NCI-H524 (cell line): ENCODE data around the gene MYO1B.
A peak's percentile ranks its signal among the peaks of the same experiment; 100 is the strongest.

Experiments
- DNase-seq, 2 experiments: peaks; one replicate each; lab custom pipeline; 2025; lab: John Stamatoyannopoulos, UW

The MYO1B gene

DNA sequence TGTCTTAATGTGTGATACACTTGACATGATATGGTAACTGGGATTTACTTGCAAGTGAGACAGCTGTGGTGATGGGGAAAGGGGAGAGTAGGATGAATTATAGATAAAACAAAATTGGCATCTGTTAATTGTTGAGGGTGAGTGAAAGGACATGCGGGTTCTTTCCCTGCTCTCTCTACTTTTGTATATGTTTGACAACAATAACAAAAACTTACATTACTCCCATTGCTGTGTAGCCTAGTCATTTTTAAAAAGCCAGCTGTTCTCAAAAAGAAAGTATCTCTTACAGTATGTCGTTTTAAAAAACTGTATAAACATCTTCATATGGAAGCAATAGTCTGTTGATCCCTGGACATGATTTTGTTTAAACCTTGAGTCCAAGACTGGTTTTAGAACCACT, 117.6 kb downstream of the MYO1B start:
- DNase-seq: no peak

DNA sequence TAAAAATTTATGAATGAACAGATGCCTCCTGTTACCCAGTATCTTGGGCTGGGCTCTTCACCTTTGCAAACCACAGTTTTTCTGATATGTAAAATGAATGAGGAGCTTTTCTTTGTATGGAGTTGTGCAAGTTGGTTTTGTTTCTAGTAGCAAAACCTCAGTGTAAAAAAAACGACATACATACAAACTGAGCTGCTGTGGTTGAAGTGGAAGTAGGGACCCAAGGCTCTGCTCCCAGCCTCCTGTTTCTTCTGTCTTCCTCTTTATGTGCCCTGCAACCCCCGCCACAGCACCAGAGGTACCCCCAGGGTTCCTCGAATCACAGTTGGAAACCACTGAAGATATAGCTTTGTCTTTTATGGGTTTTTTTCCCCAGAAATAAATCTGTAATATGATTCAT, 118.1 kb downstream of the MYO1B start:
- no peak for DNase-seq

DNA sequence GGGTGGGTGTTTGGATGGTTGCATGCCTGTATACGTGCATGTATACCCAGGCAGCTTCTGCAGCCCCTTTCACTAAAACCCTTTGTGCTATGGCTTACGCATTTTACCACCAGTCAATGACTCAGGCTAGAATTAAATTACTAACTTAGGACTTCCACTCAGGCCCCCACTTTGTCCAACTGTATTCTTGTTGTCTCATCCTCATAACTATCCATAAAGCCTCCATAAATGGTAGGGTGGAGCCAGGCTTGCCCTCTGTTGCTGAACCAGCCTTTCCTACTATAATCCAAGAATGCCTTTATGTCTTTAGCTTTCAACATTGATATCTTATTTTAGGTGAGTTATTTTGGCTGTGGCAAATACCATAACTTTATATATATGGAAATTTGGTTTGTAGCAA, 119.9 kb downstream of the MYO1B start:
- no peak for DNase-seq

DNA sequence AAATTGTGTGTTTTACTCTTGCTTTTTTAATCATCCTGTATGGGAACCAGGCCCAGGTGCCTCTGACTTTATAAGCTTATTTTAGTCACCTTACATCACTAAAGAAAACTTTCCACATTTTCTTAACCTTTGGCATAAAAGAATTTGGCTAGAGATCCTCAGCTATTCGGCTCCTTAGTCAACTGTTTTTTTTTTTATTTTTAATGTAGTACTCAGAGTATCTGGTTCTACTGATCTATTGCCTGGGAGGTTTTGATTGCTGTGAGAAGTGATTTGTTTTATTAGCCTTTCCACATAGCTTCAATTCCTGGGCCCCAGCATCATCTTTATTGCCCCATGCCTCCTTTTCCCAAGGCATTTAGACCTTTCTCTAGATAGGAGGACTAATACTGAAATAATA, 121.0 kb downstream of the MYO1B start:
- DNase-seq: no peak

DNA sequence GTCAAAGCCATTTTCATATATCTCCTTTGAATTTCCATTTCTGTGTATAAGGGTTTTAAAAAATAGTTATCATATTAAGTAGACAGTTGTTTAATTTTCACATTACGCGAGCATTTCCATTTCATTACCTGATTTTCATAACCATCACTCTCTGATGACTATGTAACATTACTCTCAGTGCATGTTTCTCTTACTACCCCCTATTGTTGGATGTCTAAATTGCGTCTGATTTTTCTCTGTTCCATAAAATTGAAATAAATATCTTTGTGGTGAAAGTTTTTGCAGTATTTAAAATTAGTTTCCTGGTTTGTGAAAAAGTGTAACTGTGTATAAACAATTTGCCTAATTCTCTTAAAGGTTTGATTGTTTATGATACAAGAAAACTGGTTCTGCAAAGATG, 123.8 kb downstream of the MYO1B start:
- peak in 1 of 2 experiments; percentile 30 for DNase-seq

DNA sequence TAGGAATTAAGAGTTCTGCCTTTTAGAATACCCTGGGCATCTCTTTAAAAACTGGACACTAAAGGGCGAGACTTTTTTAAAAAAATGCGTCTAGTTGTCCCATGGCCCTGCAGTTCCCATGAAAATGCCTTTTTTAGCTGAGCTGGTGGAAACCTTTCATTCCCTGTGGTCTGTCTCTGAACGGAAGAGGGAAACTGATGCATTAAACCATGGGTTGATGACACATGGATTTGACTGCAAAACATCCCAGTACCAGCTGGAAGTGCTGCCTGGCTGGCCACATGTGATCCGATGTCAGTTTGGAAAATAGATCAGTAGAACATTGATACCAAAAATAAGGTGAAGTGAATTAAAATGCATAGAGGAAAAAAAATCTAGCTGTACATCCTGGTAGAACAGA, 129.2 kb downstream of the MYO1B start:
- no peak for DNase-seq

DNA sequence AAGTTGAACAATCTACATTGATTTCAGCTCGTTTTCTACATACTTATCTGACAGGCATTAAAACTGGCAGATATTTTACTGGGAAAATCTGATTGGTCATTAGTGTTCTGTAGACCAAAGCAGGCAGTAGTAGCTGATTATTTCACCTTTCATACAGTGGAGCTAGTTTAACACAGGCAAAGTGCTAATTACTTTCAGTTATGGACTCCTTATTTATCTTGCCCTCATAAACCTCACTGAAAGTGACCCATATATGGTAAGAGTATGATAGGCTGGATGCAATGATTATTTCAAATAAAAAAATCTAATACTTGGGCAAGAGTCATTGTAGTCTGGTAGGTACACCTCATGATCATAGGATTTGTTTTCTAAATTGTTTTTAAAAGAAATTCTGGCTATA, 129.7 kb downstream of the MYO1B start:
- no peak for DNase-seq

DNA sequence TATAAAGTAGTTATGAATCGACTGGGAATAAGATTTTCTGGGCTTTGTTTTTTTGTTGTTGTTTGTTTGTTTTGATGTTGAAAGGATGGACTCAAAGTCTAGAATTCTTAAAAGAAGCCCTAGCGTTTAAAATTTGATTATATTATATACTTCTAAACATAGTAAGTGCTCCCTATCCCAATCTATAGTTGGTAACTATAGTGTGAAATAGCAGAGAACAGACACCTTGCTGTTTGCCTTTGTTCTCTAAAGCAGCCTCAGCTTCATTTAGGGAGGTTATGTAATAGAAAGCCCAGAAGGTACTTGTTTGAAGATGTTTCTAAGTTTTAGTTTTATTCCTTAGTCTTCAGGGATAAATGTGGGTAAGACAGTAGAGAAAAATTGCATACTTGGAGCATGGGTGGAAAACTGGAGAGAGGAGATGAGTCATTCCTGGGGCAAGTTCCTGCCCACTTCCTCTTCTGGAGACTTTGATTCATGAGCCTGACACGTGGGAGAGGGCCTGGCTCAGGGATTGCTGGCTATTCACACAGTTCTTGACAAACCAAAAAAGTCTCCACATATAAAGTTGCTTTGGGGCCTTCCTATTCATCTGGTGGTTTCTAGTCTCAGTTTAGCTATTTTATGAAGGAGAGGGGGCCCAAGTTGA, 131.9 kb downstream of the MYO1B start:
- DNase-seq: no peak

DNA sequence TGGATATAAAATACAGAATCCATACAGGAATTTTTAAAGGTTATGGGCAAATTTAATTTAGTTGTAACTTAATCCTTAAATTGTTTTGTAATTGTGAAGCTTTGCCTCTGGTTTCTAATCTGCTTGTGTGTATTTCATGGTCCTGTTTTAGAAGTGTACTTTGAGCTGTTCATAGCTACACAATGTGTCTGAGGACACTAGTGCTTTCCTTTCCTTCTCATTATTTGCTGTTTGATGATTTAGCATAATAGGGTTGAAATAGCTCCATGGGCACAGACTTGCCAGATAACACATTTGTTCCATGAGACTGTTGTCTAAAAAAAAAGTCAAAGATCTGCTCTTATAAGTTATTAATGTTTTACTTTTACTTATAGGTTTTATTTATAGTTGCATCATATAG, 134.2 kb downstream of the MYO1B start:
- no peak for DNase-seq

DNA sequence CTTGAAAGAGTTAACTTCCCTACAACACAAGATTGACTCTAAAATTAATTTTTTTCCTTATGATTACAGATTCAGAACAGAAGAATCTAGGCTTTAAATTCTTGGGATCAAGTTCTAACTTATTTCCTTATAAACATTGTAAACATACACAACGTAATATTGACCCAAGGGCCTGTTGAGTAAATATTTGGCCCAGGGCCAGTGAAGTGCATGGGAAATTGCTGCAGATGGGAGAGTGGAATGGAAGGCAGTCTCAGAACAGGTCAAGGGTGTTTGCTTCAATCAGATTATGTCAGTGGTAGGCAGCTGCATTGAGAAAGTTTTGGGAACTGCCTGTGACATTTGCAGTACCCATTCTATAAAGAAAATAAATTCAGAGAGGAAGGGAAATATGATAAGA, 137.6 kb downstream of the MYO1B start:
- DNase-seq: no peak

DNA sequence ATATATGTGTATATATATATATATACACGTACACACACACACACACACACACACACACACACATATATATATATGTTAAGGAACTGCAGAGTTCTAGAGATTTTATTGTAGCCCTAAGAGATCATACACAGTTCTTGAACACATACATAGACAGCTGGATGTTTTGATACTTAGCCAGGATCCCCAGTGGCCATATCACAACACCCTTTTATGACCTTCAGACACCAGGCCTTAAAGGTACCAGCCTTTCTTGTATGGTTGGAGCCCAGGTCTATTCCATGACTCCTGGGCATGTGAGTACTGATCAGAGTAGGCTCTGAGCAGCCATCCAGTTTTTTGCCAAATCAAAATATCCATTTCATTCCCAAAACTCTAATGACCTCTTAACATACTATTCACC, 138.3 kb downstream of the MYO1B start:
- no peak for DNase-seq

DNA sequence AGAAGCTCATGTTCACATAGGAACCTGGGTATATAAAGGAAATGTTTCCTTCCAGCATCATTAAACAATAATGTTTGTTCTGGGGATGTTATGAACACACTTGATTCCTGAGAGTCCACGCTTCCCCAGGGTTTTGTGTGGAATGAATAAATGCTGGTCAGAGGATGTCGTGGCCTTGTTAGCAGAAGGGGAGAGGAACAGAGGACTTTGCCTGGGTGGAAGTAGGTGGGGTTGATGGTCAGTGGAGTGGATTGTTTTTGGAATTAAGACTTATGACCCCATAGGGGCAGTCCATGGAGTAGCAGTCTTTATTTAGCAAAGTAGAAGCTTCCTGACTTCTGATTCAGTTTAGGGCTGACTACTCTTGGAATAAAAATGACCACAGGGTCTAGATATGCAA, 139.6 kb downstream of the MYO1B start:
- no peak for DNase-seq

DNA sequence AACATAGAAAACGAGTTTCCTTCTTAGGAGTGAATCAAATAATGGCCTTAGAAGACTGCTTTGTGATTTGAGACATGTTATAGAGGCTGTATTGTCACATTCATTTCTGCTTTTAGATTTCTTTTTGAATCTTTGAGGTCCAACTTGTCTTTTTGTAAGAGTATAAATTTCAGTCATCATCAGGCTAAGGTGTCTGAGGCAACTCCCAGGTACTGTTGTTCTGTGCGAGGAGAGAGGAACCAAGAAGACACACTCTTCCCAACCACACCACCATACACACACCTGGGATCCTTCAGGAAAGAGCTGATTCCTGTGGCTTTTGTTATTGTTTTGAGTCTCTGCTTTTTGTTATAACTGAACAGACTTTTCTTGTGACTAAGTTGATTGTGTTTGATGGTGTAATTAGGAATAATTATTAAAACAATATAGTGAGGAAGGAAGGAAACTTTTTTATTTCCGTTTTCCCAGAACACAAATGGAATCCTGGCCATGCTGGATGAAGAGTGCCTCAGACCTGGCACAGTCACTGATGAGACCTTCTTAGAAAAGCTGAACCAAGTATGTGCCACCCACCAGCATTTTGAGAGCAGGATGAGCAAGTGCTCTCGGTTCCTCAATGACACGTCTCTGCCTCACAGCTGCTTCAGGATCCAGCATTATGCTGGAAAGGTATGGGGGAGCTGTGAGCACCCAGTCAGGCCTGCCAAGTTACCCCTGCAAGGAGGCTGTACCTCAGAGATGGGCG, 140.4 kb downstream of the MYO1B start:
- DNase-seq: no peak

DNA sequence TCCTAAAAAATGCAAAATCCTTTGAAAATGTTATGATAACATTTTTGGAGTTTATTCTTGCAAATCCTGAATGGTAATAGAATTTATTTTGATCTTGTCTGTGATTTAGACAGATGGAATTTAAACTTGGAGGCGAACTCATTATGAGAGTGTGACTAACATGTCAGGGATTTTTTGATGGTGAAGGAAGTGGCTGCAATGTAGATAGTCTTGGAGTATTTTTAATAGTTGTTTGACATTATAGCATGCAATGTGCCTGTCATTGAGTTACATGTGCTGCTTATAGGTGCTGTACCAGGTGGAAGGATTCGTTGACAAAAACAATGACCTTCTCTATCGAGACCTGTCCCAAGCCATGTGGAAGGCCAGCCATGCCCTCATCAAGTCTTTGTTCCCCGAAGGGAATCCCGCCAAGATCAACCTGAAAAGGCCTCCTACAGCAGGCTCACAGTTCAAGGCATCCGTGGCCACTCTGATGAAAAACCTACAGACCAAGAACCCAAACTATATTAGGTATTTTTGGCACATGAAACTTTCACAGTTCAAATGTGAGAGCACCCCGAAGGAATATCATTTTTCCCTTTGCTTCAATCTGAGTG, 141.8 kb downstream of the MYO1B start:
- no peak for DNase-seq

DNA sequence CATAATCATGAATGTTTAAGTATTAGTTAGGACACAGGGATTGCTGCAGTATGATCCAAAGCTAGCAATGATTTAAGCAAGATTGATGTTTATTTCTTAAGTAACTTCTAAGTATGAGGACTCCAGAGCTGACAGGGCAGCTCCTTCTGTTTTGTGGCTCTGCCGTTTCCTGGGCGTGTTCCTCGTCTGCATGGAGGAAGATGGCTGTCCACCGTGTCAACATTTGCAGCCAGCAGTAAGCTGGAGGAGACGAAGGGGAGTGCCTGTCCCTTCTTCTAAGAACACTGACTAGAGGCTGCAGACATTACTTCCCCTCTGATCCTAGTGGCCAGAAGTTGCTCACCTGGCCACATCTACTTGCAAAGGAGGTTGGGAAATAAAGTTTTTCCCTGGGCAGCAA, 144.1 kb downstream of the MYO1B start:
- DNase-seq: no peak

DNA sequence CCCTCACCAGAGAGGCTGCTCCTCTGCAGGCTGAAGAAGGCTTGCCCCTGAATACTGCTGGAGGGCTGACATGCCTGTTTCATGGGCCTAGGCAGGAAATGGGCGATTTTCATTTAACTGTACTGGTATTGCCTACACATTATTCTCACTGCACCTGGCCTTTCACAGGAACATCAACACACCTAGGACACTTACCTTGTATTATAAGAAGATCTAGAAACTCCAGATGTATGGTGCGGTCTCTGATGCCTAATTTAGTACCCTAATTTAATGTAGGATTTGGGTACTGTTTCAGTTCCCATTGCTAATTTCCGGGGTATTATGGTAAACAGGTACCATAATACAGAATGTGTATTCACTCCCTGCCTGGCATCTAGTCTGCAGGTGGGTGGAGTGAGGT, 146.0 kb downstream of the MYO1B start:
- DNase-seq: no peak

DNA sequence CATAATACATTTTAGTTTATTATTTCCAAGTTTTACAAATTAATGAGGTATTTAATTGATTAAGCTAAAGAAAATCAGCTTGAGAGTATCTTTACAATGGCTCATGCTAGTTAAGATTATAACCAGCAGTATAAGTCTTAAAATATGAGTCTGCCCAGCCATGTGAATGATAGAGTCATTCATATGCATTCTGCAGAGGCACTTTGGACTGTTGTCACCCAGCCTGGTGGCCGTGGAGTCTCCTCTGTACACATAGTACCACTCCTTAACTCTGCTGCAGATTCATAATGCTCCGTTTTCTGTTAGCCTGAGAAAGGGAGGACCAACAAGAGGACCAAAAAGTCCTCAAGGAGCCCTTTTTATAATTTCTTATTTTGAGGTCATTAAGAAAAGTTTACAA, 148.8 kb downstream of the MYO1B start:
- DNase-seq: no peak

DNA sequence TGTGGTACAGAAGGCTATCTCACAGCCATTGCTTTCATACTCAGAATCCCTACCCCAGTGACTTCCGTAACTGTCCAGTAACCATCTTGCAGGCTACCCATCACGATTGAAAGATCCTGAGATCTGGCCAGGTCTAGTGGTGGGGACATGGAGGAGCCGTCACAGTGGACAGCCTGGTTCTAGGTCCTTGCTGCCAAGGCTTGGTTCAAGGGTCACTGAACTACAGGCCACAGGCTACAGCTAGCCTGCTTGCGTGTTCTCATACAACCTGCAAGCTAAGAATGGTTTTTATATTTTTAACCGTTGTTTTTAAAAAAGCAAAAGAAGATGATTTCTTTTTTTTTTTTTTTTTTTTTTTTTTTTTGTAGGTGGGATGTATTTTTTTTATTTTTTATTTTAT, 151.6 kb downstream of the MYO1B start:
- no peak for DNase-seq

DNA sequence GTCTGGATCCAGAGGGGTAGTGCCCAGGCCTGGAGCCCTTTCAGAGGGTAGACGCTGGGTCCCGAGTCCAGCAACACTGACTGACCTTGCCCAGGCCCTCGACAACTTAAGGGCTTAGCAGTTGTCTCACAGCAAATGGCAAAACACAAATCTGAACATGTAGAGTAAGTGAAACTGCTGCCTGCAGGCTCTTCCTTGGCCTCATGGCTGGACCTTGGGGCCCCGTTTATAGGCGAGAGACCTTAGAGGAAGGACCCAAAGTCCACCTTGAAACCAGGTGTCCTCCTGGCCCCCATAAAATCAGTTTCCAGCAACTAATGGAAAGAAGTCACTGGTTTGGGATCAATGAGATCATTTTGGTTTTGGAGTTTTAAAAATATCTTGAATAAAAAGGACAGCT, 154.4 kb downstream of the MYO1B start:
- DNase-seq: no peak

DNA sequence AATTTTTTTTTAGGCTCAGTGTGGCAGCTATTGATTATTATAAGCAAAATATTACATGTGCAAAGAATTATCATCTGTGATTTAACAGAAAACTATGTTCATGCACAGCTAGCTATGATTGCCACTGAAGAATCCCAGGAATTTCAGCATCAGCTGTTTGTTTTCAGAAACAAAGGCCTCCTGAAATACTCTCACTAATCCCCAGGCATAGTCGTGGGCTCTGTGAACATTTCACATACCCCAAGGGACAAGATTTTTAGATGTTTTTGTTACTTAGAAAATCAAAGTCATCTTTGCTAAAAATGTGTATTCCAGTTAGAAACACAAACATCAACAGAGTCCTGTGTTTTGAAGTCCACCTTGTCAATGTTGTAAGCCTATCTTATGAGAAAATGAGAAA, 156.1 kb downstream of the MYO1B start:
- DNase-seq: no peak

DNA sequence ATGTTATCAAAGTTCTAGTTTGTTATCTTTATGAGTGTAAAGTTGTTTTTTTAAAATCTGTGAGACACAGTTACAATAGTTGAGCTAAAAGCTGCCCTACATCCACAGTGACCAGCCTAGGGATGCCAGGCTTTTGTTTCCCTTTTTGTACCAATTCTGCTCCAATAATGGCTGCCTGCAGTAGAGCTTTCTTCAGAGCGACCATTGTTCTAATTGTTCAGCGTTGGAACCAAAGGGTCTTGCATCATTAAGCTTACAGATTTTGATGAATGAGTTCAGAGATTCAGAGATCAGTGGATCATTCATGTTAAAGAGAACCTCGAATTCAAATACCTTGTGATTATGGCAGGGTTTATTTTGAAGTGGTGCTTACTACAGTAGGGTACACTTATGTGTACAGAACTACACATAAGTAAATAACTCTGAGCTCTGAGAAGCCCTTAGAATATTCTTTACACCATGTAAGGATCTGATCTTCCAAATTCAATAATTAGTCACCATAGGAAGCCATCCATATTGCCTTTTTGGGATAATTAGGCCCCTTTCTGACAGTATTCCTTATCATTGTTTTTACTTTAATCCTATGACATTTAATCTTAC, 157.9 kb downstream of the MYO1B start:
- no peak for DNase-seq

DNA sequence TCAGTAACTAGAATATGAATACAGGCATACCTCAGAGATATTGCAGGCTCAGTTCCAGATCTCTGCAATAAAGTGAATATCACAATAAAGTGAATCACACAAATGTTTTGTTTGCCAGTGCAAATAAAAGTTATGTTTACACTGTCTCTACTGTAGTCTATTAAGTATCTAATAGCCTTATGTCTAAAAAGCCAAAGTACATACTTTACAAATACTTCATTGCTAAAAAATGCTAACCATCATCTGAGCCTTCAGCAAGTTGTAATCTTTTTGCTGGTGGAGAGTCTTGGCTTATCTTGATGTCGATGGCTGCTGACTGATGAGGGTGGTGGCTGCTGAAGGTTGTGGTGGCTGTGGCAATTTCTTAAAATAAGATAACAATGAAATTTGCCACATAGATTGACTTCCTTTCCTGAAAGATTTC, 159.4 kb downstream of the MYO1B start:
- DNase-seq: no peak

DNA sequence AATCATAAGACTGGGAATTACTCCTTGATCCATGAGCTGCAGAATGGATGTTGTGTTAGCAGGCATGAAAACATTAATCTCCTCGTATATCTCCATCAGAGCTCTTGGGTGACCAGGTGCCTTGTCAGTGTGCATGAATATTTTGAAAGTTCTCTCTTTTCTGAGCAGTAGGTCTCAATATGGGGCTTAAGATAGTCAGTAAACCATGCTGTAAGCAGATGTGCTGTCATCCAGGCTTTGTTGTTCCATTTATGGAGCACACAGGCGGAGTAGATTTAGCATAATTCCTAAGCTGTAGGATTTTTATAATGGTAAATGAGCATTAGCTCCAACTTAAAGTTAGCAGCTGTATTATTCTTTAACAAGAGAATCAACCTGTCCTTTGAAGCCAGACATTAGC, 160.3 kb downstream of the MYO1B start:
- no peak for DNase-seq
